GM12878 (cell line): ENCODE results near the gene OLIG2. TPM values are rescaled to one million over a fixed set of nuclear protein-coding genes. Genes with fewer than 3 reads are reported as not detected.

ENCODE experiments used
- ATAC-seq: fragments of 200-7000 bp; cut with Tn5 transposase; 3 replicates; pipeline ENCODE4 v1.9.1; 2020; ENCODE audit warnings: mild to moderate bottlenecking, moderate library complexity
- BruUV-seq: library from RNA; stranded (reverse); fragments of 400-500 nt; replicated peaks from 2 replicates; lab custom pipeline; 2021; lab: Mats Ljungman, UMichigan
- CTCF ChIA-PET: fragments of 300-600 bp; sonication (Branson Sonifier 250); formaldehyde crosslinking; extraction: SDS; loops from one replicate; lab custom pipeline; 2021; ENCODE audit warnings: inconsistent platforms; lab: Yijun Ruan, JAX
- POLR2A ChIA-PET: fragments of 350-600 bp; formaldehyde crosslinking; extraction: SDS; loops from one replicate; lab custom pipeline; 2021; ENCODE audit warnings: inconsistent platforms; lab: Charles Lee
- RAD21 ChIA-PET: fragments of 300-600 bp; sonication (Branson Sonifier 250); formaldehyde crosslinking; loops from one replicate; lab custom pipeline; 2023; ENCODE audit warnings: antibody characterized with exemption; ENCODE audit not compliant: unreplicated experiment; lab: Charles Lee
- SMC1A ChIA-PET: fragments of 300-600 bp; sonication (Branson Sonifier 250); formaldehyde crosslinking; loops from one replicate; lab custom pipeline; 2023; ENCODE audit not compliant: unreplicated experiment, uncharacterized antibody; lab: Charles Lee
- DNase-seq: peaks from one replicate; pipeline ENCODE4 v3.0.0-alpha.2; 2011; ENCODE audit warnings: low read depth, low spot score
- FAIRE-seq: peaks from 3 replicates; lab custom pipeline; 2011; peaks lifted over from hg19 to GRCh38; lab: Jason Lieb, UNC
- H2AFZ ChIP-seq: 2 replicates; pipeline ENCODE4 v1.6.0; 2011; ENCODE audit warnings: low read depth, low read length, control low read depth; ENCODE audit not compliant: control insufficient read depth
- H3K27ac ChIP-seq: 2 replicates; pipeline ENCODE4 v1.5.1; 2011; ENCODE audit warnings: control low read depth; ENCODE audit not compliant: control insufficient read depth, insufficient read depth
- H3K27me3 ChIP-seq, 2 experiments: replicated peaks in 1 of 2; 2 replicates each; pipeline versions ENCODE4 v1.6.0 to v1.6.1; 2011; ENCODE audit warnings: low read length in 1 of 2; ENCODE audit not compliant: control insufficient read depth in 2 of 2, insufficient read depth in 2 of 2
- H3K36me3 ChIP-seq, 2 experiments: 2 replicates each; pipeline ENCODE4 v1.5.1; 2011; ENCODE audit warnings: low read length in 1 of 2; ENCODE audit not compliant: control insufficient read depth in 2 of 2, insufficient read depth in 2 of 2
- H3K4me1 ChIP-seq: 2 replicates; pipeline ENCODE4 v1.6.1; 2011; ENCODE audit warnings: mild to moderate bottlenecking, low read length, moderate library complexity, mixed read lengths; ENCODE audit not compliant: control insufficient read depth, insufficient read depth
- H3K4me2 ChIP-seq: 2 replicates; pipeline ENCODE4 v1.6.0; 2011; ENCODE audit warnings: control low read depth; ENCODE audit not compliant: control insufficient read depth, insufficient read depth
- H3K4me3 ChIP-seq: fragments of 200-600 bp; sonication (generic); 2 replicates; pipeline ENCODE4 v1.5.1; 2016
- H3K79me2 ChIP-seq: 2 replicates; pipeline ENCODE4 v1.6.0; 2011; ENCODE audit warnings: low read length; ENCODE audit not compliant: control insufficient read depth, insufficient read depth
- H3K9ac ChIP-seq: 2 replicates; pipeline ENCODE4 v1.8.0; 2011; ENCODE audit warnings: low read length, control low read depth, mixed read lengths; ENCODE audit not compliant: control insufficient read depth, insufficient read depth
- H3K9me3 ChIP-seq: replicated peaks from 3 replicates; pipeline ENCODE4 v1.5.1; 2011; ENCODE audit warnings: mild to moderate bottlenecking, low read length; ENCODE audit not compliant: control insufficient read depth, insufficient read depth
- H4K20me1 ChIP-seq: 2 replicates; pipeline ENCODE4 v1.6.0; 2011; ENCODE audit not compliant: control insufficient read depth, insufficient read depth
- BACH1 ChIP-seq: fragments of 450-650 bp; IDR thresholded peaks from 2 replicates; pipeline ENCODE4 v1.6.1; 2017; ENCODE audit warnings: mild to moderate bottlenecking, borderline replicate concordance
- EED ChIP-seq: sonication (generic); IDR thresholded peaks from 2 replicates; pipeline ENCODE4 v1.6.1; 2016; ENCODE audit warnings: antibody characterized with exemption, low read depth
- FOXM1 ChIP-seq: IDR thresholded peaks from 2 replicates; pipeline ENCODE4 v1.6.1; 2012; ENCODE audit warnings: low read depth, mild to moderate bottlenecking, inconsistent platforms, low read length, moderate library complexity
- KDM1A ChIP-seq: fragments of 200-600 bp; sonication (generic); IDR thresholded peaks from 2 replicates; pipeline ENCODE4 v1.6.1; 2016; ENCODE audit warnings: borderline replicate concordance
- MEF2A ChIP-seq: IDR thresholded peaks from 2 replicates; pipeline ENCODE4 v1.6.1; 2011; ENCODE audit warnings: low read depth, mild to moderate bottlenecking, low read length, moderate library complexity; ENCODE audit not compliant: insufficient read depth
- NFYB ChIP-seq: IDR thresholded peaks from 2 replicates; pipeline ENCODE4 v1.6.1; 2011; ENCODE audit warnings: low read depth, mild to moderate bottlenecking, low read length, improper control_type of control experiment, moderate library complexity; ENCODE audit not compliant: insufficient read depth
- NR2C2 ChIP-seq: IDR thresholded peaks from 2 replicates; pipeline ENCODE4 v1.6.1; 2011; ENCODE audit warnings: borderline replicate concordance, low read depth; ENCODE audit not compliant: control insufficient read depth, insufficient read length
- PAX5 ChIP-seq: IDR thresholded peaks from 2 replicates; pipeline ENCODE4 v1.6.1; 2011; ENCODE audit warnings: low read depth, low read length, borderline replicate concordance
- PML ChIP-seq: IDR thresholded peaks from 2 replicates; pipeline ENCODE4 v1.6.1; 2012; ENCODE audit warnings: low read length, inconsistent platforms
- RELA ChIP-seq: fragments of 450-650 bp; IDR thresholded peaks from 2 replicates; pipeline ENCODE4 v1.8.0; 2014; ENCODE audit warnings: borderline replicate concordance; ENCODE audit not compliant: partially characterized antibody
- SMARCA5 ChIP-seq: fragments of 450-650 bp; IDR thresholded peaks from 2 replicates; pipeline ENCODE4 v1.6.1; 2017; ENCODE audit warnings: mild to moderate bottlenecking
- SREBF1 ChIP-seq: IDR thresholded peaks from 2 replicates; pipeline ENCODE4 v1.6.1; 2012; ENCODE audit warnings: mild to moderate bottlenecking, low read length
- ZNF217 ChIP-seq: fragments of 450-650 bp; IDR thresholded peaks from 2 replicates; pipeline ENCODE4 v1.6.1; 2017; ENCODE audit warnings: antibody characterized with exemption, mild to moderate bottlenecking
- ZSCAN29 ChIP-seq: fragments of 450-650 bp; IDR thresholded peaks from 2 replicates; pipeline ENCODE4 v1.6.1; 2017; ENCODE audit warnings: mild to moderate bottlenecking, moderate library complexity
- WGBS: methylation state at CpG from one replicate; pipeline ENCODE4 v1.1.6; 2016; ENCODE audit warnings: low lambda C conversion rate; ENCODE audit not compliant: insufficient replicate concordance, insufficient coverage; ENCODE audit errors: missing lambda C conversion rate; 5-methylcytosine and 5-hydroxymethylcytosine counted together
- in situ Hi-C: fragments of 300-500 bp; cut with MboI; formaldehyde crosslinking; loops from 9 replicates; pipeline ENCODE4 v1.14.3; 2018; ENCODE audit warnings: mixed read lengths
- intact Hi-C: fragments of 100-400 bp; cut with micrococcal nuclease; formaldehyde crosslinking; loops from one replicate; pipeline ENCODE4 v1.14.2; 2022; ENCODE audit not compliant: unreplicated experiment
- polyA plus RNA-seq, 11 experiments: library from polyadenylated mRNA; depleted of rRNA in 4 of 11; unstranded in 6 of 11; stranded (reverse) in 5 of 11; fragments of >200 nt; fragmentation: Nextera tagmentation in 4 of 11; fragmentation: Illumina TruSeq in 1 of 11; extraction: Ambion mirVana in 4 of 11; extraction: Trizol in 1 of 11; gene quantifications; 1 replicate in 1 of 11; 2 replicates in 10 of 11; pipeline versions ENCODE4 v1.2.1 to v1.2.3, GENCODE V29; 2011 to 2016; ENCODE audit warnings: inconsistent platforms in 2 of 11, missing spikeins in 2 of 11, low read depth in 1 of 11
- total RNA-seq, 4 experiments: library from RNA; depleted of rRNA in 3 of 4; stranded (reverse); fragments of >200 nt in 3 of 4; fragmentation: Illumina TruSeq in 1 of 4; extraction: Trizol in 1 of 4; gene quantifications; 2 replicates each; pipeline versions ENCODE4 v1.2.1 to v1.2.3, GENCODE V29; 2013 to 2021
- TF ChIP-seq, protein P1 (sequence below): IDR thresholded peaks from 2 replicates; pipeline ENCODE4 v1.6.1; 2012; ENCODE audit warnings: low read depth, low read length, improper control_type of control experiment
- TF ChIP-seq, protein P2 (sequence below): fragments of 450-650 bp; IDR thresholded peaks from 2 replicates; pipeline ENCODE4 v1.6.1; 2016; ENCODE audit warnings: mild to moderate bottlenecking

OLIG2 gene
- total and polyA plus RNA-seq, 10 of the 15 experiments (the other 5 are each of a cell fraction or from before 2014, with no cell fraction given), result not detected

GRCh38 chr21:33018707-33019465 is 6.8 kb upstream of the OLIG2 start:
- ATAC-seq (no peak), DNase-seq (no peak), FAIRE-seq (no peak)
- Histone ChIP-seq H3K36me3 (no peaks in the 10 kb centered on the region), H3K4me1 (no peaks in the 10 kb centered on the region), H3K4me3 (no peak overlapping the region), H2AFZ (no peak overlapping the region), H3K27me3 (peaks cover 17 to 20% of the 10 kb centered on the region in 2 experiments), H3K79me2 (no peaks in the 10 kb centered on the region), H3K9me3 (no peaks in the 10 kb centered on the region), H3K9ac (no peak overlapping the region), H4K20me1 (no peaks in the 10 kb centered on the region), H3K4me2 (no peak overlapping the region), H3K27ac (no peak overlapping the region)
- WGBS, result 39% methylated on average over 9 of the region's 9 CpGs
- ChIA-PET POLR2A (no interaction called here), SMC1A (no interaction called here), RAD21 (no interaction called here), CTCF (no interaction called here)
- TF ChIP-seq ZSCAN29, result no peak
- no peak for TF ChIP-seq NR2C2
- no peak for TF ChIP-seq NFYB
- TF ChIP-seq, protein P1, sequence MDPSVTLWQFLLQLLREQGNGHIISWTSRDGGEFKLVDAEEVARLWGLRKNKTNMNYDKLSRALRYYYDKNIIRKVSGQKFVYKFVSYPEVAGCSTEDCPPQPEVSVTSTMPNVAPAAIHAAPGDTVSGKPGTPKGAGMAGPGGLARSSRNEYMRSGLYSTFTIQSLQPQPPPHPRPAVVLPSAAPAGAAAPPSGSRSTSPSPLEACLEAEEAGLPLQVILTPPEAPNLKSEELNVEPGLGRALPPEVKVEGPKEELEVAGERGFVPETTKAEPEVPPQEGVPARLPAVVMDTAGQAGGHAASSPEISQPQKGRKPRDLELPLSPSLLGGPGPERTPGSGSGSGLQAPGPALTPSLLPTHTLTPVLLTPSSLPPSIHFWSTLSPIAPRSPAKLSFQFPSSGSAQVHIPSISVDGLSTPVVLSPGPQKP, result no peak
- no peak for TF ChIP-seq MEF2A
- TF ChIP-seq KDM1A, result no peak
- no peak for TF ChIP-seq SMARCA5
- TF ChIP-seq SREBF1, result no peak
- TF ChIP-seq RELA, result no peak
- no peak for TF ChIP-seq PML
- TF ChIP-seq EED, result no peak
- TF ChIP-seq ZNF217, result no peak
- TF ChIP-seq, protein P2, sequence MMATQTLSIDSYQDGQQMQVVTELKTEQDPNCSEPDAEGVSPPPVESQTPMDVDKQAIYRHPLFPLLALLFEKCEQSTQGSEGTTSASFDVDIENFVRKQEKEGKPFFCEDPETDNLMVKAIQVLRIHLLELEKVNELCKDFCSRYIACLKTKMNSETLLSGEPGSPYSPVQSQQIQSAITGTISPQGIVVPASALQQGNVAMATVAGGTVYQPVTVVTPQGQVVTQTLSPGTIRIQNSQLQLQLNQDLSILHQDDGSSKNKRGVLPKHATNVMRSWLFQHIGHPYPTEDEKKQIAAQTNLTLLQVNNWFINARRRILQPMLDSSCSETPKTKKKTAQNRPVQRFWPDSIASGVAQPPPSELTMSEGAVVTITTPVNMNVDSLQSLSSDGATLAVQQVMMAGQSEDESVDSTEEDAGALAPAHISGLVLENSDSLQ, result no peak
- TF ChIP-seq PAX5, result no peak
- no peak for TF ChIP-seq BACH1
- TF ChIP-seq FOXM1, result no peak
- intact Hi-C loops (no loop called here), in situ Hi-C loops (no loop called here)
- BruUV-seq, result no TSS peak
